Activated naive CD4-positive, alpha-beta T cell treated with anti-CD3 and anti-CD28 coated beads for 36 hours (primary cell): ENCODE measurements around the gene CDCA3. TPM values are rescaled to one million over a fixed set of nuclear protein-coding genes. Genes with fewer than 3 reads are reported as not detected.

ENCODE experiments used
- CTCF ChIA-PET: fragments of 350-600 bp; sonication (Branson Sonifier 250); formaldehyde crosslinking; loops from one replicate; lab custom pipeline; 2021; ENCODE audit warnings: antibody characterized with exemption; lab: Charles Lee
- DNase-seq: peaks from one replicate; pipeline ENCODE4 v3.0.0-alpha.2; 2020
- H3K27ac Mint-ChIP-seq: one replicate; pipeline ENCODE4 v1.8.0; 2021; ENCODE audit warnings: mild to moderate bottlenecking, mixed read lengths
- H3K27me3 Mint-ChIP-seq: one replicate; pipeline ENCODE4 v1.8.0; 2021; ENCODE audit warnings: low read depth, mixed read lengths
- H3K36me3 Mint-ChIP-seq: one replicate; pipeline ENCODE4 v1.8.0; 2021; ENCODE audit warnings: low read depth, mixed read lengths
- H3K4me1 Mint-ChIP-seq: one replicate; pipeline ENCODE4 v1.8.0; 2021; ENCODE audit warnings: low read depth, mixed read lengths
- H3K4me3 Mint-ChIP-seq: one replicate; pipeline ENCODE4 v1.8.0; 2021; ENCODE audit warnings: mild to moderate bottlenecking, moderate library complexity, mixed read lengths
- H3K9me3 Mint-ChIP-seq: one replicate; pipeline ENCODE4 v1.8.0; 2021; ENCODE audit warnings: mixed read lengths
- intact Hi-C: fragments of 100-400 bp; cut with micrococcal nuclease; formaldehyde crosslinking; loops from one replicate; pipeline ENCODE4 v1.15.1; 2023
- total RNA-seq, 2 experiments: library from RNA; stranded (reverse); gene quantifications; one replicate each; pipeline ENCODE4 v1.2.3, GENCODE V29; 2021

The CDCA3 gene
- total RNA-seq, 2 experiments from 2014 or later = 106 to 108 TPM

GRCh38 chr12:6828781-6829535 is 22.1 kb downstream of the CDCA3 start:
- no peaks in the 10 kb centered on the region for H3K9me3 Mint-ChIP-seq
- peaks cover 17% of the 10 kb centered on the region for H3K27me3 Mint-ChIP-seq
- intact Hi-C loops = loop anchor here (1.0 to 5.0 kb wide), 3 partner anchors 22 to 262 kb away; partner anchors contain the start of genes CDCA3, NOP2 and PTMS
- DNase-seq = peak; percentile 49
- H3K36me3 Mint-ChIP-seq = no peaks in the 10 kb centered on the region
- H3K27ac Mint-ChIP-seq = no peak overlapping the region
- CTCF ChIA-PET = interaction anchor here (0.6 to 11.7 kb wide), 6 partner anchors 8 to 208 kb away, joined by 3 to 166 read pairs (median 4); partner anchors contain the start of genes MLF2 and PTMS
- H3K4me1 Mint-ChIP-seq = peaks cover 17% of the 10 kb centered on the region
- peak overlapping the region; percentile 80 for H3K4me3 Mint-ChIP-seq

- Mint-ChIP-seq H3K27ac (no peak within 1 kb of the TSS), H3K27me3 (peaks cover 17% of the 10 kb centered on the region), H3K4me3 (peak within 1 kb of the TSS; percentile 80), H3K36me3 (no peaks in the 10 kb centered on the region), H3K4me1 (peaks cover 17% of the 10 kb centered on the region), H3K9me3 (no peaks in the 10 kb centered on the region)
- CTCF ChIA-PET = interaction anchor here (1.4 to 11.7 kb wide), 4 partner anchors 9 to 72 kb away, joined by 4 to 166 read pairs (median 12); partner anchors contain the start of genes MLF2 and PTMS
- DNase-seq = no peak
- intact Hi-C loops = loop anchor here (1.0 to 5.0 kb wide), 4 partner anchors 23 to 261 kb away; partner anchors contain the start of genes CDCA3, NOP2, PTMS and SPSB2
Observed at GRCh38 chr12:6827982-6828780, 22.9 kb downstream of the CDCA3 start, which contains the start of gene P3H3. TSS of gene P3H3 (plus strand) at chr12:6828407. CDS start at chr12:6828441, 34 bp downstream.

GRCh38 chr12:6827437-6827911 is 23.6 kb downstream of the CDCA3 start:
- DNase-seq = peak; percentile 77
- H3K36me3 Mint-ChIP-seq = no peaks in the 10 kb centered on the region
- peak overlapping the region; percentile 33 for H3K4me3 Mint-ChIP-seq
- H3K9me3 Mint-ChIP-seq = no peaks in the 10 kb centered on the region
- intact Hi-C loops = loop anchor here (2.0 to 5.0 kb wide), 3 partner anchors 45 to 260 kb away; partner anchors contain the start of genes NOP2, PTMS and SPSB2
- peaks cover 19% of the 10 kb centered on the region for H3K27me3 Mint-ChIP-seq
- peaks cover 17% of the 10 kb centered on the region for H3K4me1 Mint-ChIP-seq
- CTCF ChIA-PET = interaction anchor here (1.0 to 11.7 kb wide), 4 partner anchors 35 to 225 kb away, joined by 3 to 166 read pairs (median 21); partner anchors contain the start of genes CD4 and MLF2
- no peak overlapping the region for H3K27ac Mint-ChIP-seq

- Mint-ChIP-seq H3K27me3 (peaks cover 19% of the 10 kb centered on the region), H3K4me1 (peaks cover 20% of the 10 kb centered on the region), H3K9me3 (no peaks in the 10 kb centered on the region), H3K4me3 (peak overlapping the region; percentile 33), H3K27ac (no peak overlapping the region), H3K36me3 (no peaks in the 10 kb centered on the region)
- intact Hi-C loops = loop anchor here (2.0 to 5.0 kb wide), 3 partner anchors 46 to 260 kb away; partner anchors contain the start of genes NOP2, PTMS and SPSB2
- no peak for DNase-seq
- CTCF ChIA-PET = interaction anchor here (0.6 to 11.7 kb wide), 16 partner anchors 9 to 257 kb away, joined by 3 to 166 read pairs (median 12); partner anchors contain the start of genes CD4, CDCA3, COPS7A and MLF2
Observed at GRCh38 chr12:6826734-6827436, 24.2 kb downstream of the CDCA3 start.

- DNase-seq = no peak
- Mint-ChIP-seq H3K27ac (no peak overlapping the region), H3K9me3 (no peaks in the 10 kb centered on the region), H3K27me3 (peaks cover 19% of the 10 kb centered on the region), H3K4me3 (no peak overlapping the region), H3K4me1 (peaks cover 22% of the 10 kb centered on the region), H3K36me3 (no peaks in the 10 kb centered on the region)
- CTCF ChIA-PET = interaction anchor here (0.6 to 11.7 kb wide), 24 partner anchors 9 to 363 kb away, joined by 3 to 166 read pairs (median 6); partner anchors contain the start of genes CD4, CDCA3, COPS7A and LAG3
- intact Hi-C loops = loop anchor here (2.0 to 5.0 kb wide), 3 partner anchors 47 to 259 kb away; partner anchors contain the start of genes NOP2, PTMS and SPSB2
Observed at GRCh38 chr12:6826125-6826733, 24.9 kb downstream of the CDCA3 start.

GRCh38 chr12:6825398-6826124 is 25.5 kb downstream of the CDCA3 start:
- Mint-ChIP-seq H3K4me3 (no peak overlapping the region), H3K9me3 (no peaks in the 10 kb centered on the region), H3K27ac (no peak overlapping the region), H3K36me3 (no peaks in the 10 kb centered on the region), H3K27me3 (peaks cover 19% of the 10 kb centered on the region), H3K4me1 (peaks cover 28% of the 10 kb centered on the region)
- CTCF ChIA-PET = interaction anchor here (0.6 to 11.7 kb wide), 39 partner anchors 10 to 362 kb away, joined by 3 to 166 read pairs (median 4); partner anchors contain the start of genes CD4, CDCA3, COPS7A and LAG3
- DNase-seq = peak; percentile 92
- intact Hi-C loops = loop anchor here (1.0 to 5.0 kb wide), 8 partner anchors 36 to 258 kb away; partner anchors contain the start of genes CD4, MLF2, NOP2 and PTMS

GRCh38 chr12:6824901-6825381 is 26.1 kb downstream of the CDCA3 start:
- peaks cover 19% of the 10 kb centered on the region for H3K27me3 Mint-ChIP-seq
- H3K9me3 Mint-ChIP-seq = no peaks in the 10 kb centered on the region

GRCh38 chr12:6824085-6824775 is 26.9 kb downstream of the CDCA3 start:
- peaks cover 19% of the 10 kb centered on the region for H3K27me3 Mint-ChIP-seq
- H3K9me3 Mint-ChIP-seq = no peaks in the 10 kb centered on the region
- peaks cover 25% of the 10 kb centered on the region for H3K4me1 Mint-ChIP-seq
- DNase-seq = no peak
- intact Hi-C loops = no loop called here
- no peak overlapping the region for H3K27ac Mint-ChIP-seq
- CTCF ChIA-PET = interaction anchor here (0.6 to 11.7 kb wide), 22 partner anchors 10 to 203 kb away, joined by 3 to 166 read pairs (median 6); partner anchors contain the start of genes CD4, MLF2 and PTMS
- no peaks in the 10 kb centered on the region for H3K36me3 Mint-ChIP-seq
- no peak overlapping the region for H3K4me3 Mint-ChIP-seq

More at GRCh38 chr12:6824901-6825381, 26.1 kb downstream of the CDCA3 start:
- Mint-ChIP-seq H3K4me3 (no peak overlapping the region), H3K27ac (no peak overlapping the region), H3K36me3 (no peaks in the 10 kb centered on the region), H3K4me1 (peaks cover 28% of the 10 kb centered on the region)
- CTCF ChIA-PET = interaction anchor here (0.6 to 11.7 kb wide), 32 partner anchors 11 to 204 kb away, joined by 3 to 166 read pairs (median 5); partner anchors contain the start of genes CD4, COPS7A, LAG3 and MLF2
- DNase-seq = no peak
- intact Hi-C loops = loop anchor here (1.0 to 5.0 kb wide), 7 partner anchors 36 to 258 kb away; partner anchors contain the start of genes CD4, MLF2, NOP2 and PTMS

GRCh38 chr12:6823182-6824084 is 27.7 kb downstream of the CDCA3 start:
- Mint-ChIP-seq H3K9me3 (no peaks in the 10 kb centered on the region), H3K4me3 (no peak overlapping the region), H3K27me3 (peaks cover 19% of the 10 kb centered on the region), H3K27ac (no peak overlapping the region), H3K36me3 (peaks cover 2% of the 10 kb centered on the region), H3K4me1 (peaks cover 20% of the 10 kb centered on the region)
- no peak for DNase-seq
- intact Hi-C loops = no loop called here
- CTCF ChIA-PET = interaction anchor here (0.6 to 11.7 kb wide), 13 partner anchors 10 to 104 kb away, joined by 3 to 166 read pairs (median 4); partner anchors contain the start of genes CD4 and MLF2
